SK-N-SH (cell line): Measurements from ENCODE around the gene ARHGEF28. TPM values are rescaled to one million over a fixed set of nuclear protein-coding genes. Genes with fewer than 3 reads are reported as not detected.

ENCODE experiments used
- CTCF ChIA-PET: fragments of 300-600, 350-600 bp; formaldehyde crosslinking; extraction: SDS; loops from one replicate; lab custom pipeline; 2021; lab: Yijun Ruan, JAX
- POLR2A ChIA-PET: fragments of 350-600 bp; sonication (Branson Sonifier 250); formaldehyde crosslinking; extraction: SDS; loops from one replicate; lab custom pipeline; 2020; ENCODE audit warnings: antibody characterized with exemption, inconsistent platforms; lab: Yijun Ruan, JAX
- DNase-seq: peaks from one replicate; pipeline ENCODE4 v3.0.0; 2012
- H2AFZ ChIP-seq: fragments of 200-600 bp; sonication (generic); 2 replicates; pipeline ENCODE4 v1.8.1; 2016; ENCODE audit warnings: antibody characterized with exemption, mild to moderate bottlenecking, low read depth
- H3F3A ChIP-seq: fragments of 200-600 bp; sonication (generic); replicated peaks from 2 replicates; pipeline ENCODE3; 2016; ENCODE audit warnings: antibody characterized with exemption, mild to moderate bottlenecking; ENCODE audit not compliant: insufficient read depth
- H3K27ac ChIP-seq, 2 experiments: fragments of 200-500 bp in 1 of 2; fragments of 200-600 bp in 1 of 2; sonication (Bioruptor generic) in 1 of 2; sonication (generic), shearing (Covaris generic) in 1 of 2; 2 replicates each; pipeline versions ENCODE4 v1.5.1 to v1.6.1; 2014 to 2016; ENCODE audit warnings: low read depth in 2 of 2, inconsistent platforms in 1 of 2, low read length in 1 of 2, mild to moderate bottlenecking in 1 of 2, mixed read lengths in 1 of 2
- H3K27me3 ChIP-seq: fragments of 200-600 bp; sonication (generic), shearing (Covaris generic); 2 replicates; pipeline ENCODE4 v1.6.1; 2016; ENCODE audit warnings: mixed run types; ENCODE audit not compliant: insufficient read depth
- H3K36me3 ChIP-seq, 2 experiments: fragments of 200-500 bp in 1 of 2; fragments of 200-600 bp in 1 of 2; sonication (Bioruptor generic) in 1 of 2; sonication (generic) in 1 of 2; replicated peaks in 1 of 2; 2 replicates each; pipeline versions ENCODE3 to v1.5.1; 2014 to 2016; ENCODE audit warnings: low read length in 1 of 2, mild to moderate bottlenecking in 1 of 2; ENCODE audit not compliant: insufficient read depth in 2 of 2, control insufficient read depth in 1 of 2
- H3K4me1 ChIP-seq, 2 experiments: fragments of 200-500 bp in 1 of 2; fragments of 200-600 bp in 1 of 2; sonication (Bioruptor generic) in 1 of 2; sonication (generic), shearing (Covaris generic) in 1 of 2; 2 replicates each; pipeline versions ENCODE4 v1.5.1 to v1.6.1; 2014 to 2016; ENCODE audit warnings: low read depth in 1 of 2, low read length in 1 of 2, mixed run types in 1 of 2; ENCODE audit not compliant: insufficient read depth in 2 of 2, control insufficient read depth in 1 of 2
- H3K4me2 ChIP-seq: fragments of 200-600 bp; sonication (generic), shearing (Covaris generic); 2 replicates; pipeline ENCODE4 v1.6.1; 2017; ENCODE audit warnings: mixed run types
- H3K4me3 ChIP-seq, 2 experiments: fragments of 200-500 bp in 1 of 2; fragments of 200-600 bp in 1 of 2; sonication (Bioruptor generic) in 1 of 2; sonication (generic), shearing (Covaris generic) in 1 of 2; 2 replicates each; pipeline versions ENCODE4 v1.5.1 to v1.8.1; 2014 to 2016; ENCODE audit warnings: low read depth in 2 of 2, inconsistent platforms in 1 of 2, low read length in 1 of 2, mild to moderate bottlenecking in 1 of 2, mixed read lengths in 1 of 2, moderate library complexity in 1 of 2
- H3K79me2 ChIP-seq: fragments of 200-600 bp; sonication (generic); 2 replicates; pipeline ENCODE4 v1.8.1; 2017; ENCODE audit warnings: mild to moderate bottlenecking; ENCODE audit not compliant: insufficient read depth
- H3K9ac ChIP-seq: fragments of 200-600 bp; sonication (generic); 2 replicates; pipeline ENCODE4 v1.6.1; 2017; ENCODE audit warnings: mixed run types
- H3K9me2 ChIP-seq: fragments of 200-600 bp; sonication (generic); 2 replicates; pipeline ENCODE4 v1.6.1; 2017; ENCODE audit warnings: mixed run types
- H3K9me3 ChIP-seq: fragments of 200-600 bp; sonication (generic); 2 replicates; pipeline ENCODE4 v1.6.1; 2017; ENCODE audit warnings: mixed run types, mild to moderate bottlenecking, moderate library complexity
- H4K20me1 ChIP-seq: fragments of 200-600 bp; sonication (generic); 2 replicates; pipeline ENCODE4 v1.6.1; 2017; ENCODE audit warnings: mild to moderate bottlenecking, mixed run types; ENCODE audit not compliant: insufficient read depth
- CHD2 ChIP-seq: fragments of 150-350 bp; IDR thresholded peaks from 2 replicates; pipeline ENCODE4 v1.6.1; 2018; ENCODE audit warnings: low read length; ENCODE audit not compliant: partially characterized antibody
- EP300 ChIP-seq, 2 experiments: IDR thresholded peaks; 2 replicates each; pipeline versions ENCODE4 v1.4.0 to v1.6.1; 2012; ENCODE audit warnings: borderline replicate concordance in 1 of 2, low read depth in 1 of 2, low read length in 1 of 2
- EZH2phosphoT487 ChIP-seq: fragments of 200-600 bp; sonication (generic); IDR thresholded peaks from 2 replicates; pipeline ENCODE4 v1.6.1; 2017; ENCODE audit warnings: low read depth, mixed run types, mild to moderate bottlenecking, antibody characterized with exemption, moderate library complexity, borderline replicate concordance
- FOSL2 ChIP-seq: IDR thresholded peaks from 2 replicates; pipeline ENCODE4 v1.4.0; 2012; ENCODE audit warnings: low read depth, mild to moderate bottlenecking, moderate library complexity, borderline replicate concordance
- FOXM1 ChIP-seq: IDR thresholded peaks from 2 replicates; pipeline ENCODE4 v1.4.0; 2012; ENCODE audit warnings: low read depth, mild to moderate bottlenecking
- GATA2 ChIP-seq: sonication (generic); formaldehyde crosslinking; IDR thresholded peaks from 2 replicates; pipeline ENCODE4 v1.5.0; 2020; ENCODE audit warnings: mild to moderate bottlenecking, missing genetic modification reagents
- MEF2A ChIP-seq: IDR thresholded peaks from 2 replicates; pipeline ENCODE4 v1.4.0; 2012; ENCODE audit warnings: low read depth, borderline replicate concordance
- RAD21 ChIP-seq: IDR thresholded peaks from 2 replicates; pipeline ENCODE4 v1.6.1; 2012; ENCODE audit warnings: mild to moderate bottlenecking, low read length
- RCOR1 ChIP-seq: fragments of 150-350 bp; IDR thresholded peaks from 2 replicates; pipeline ENCODE4 v1.6.1; 2017; ENCODE audit warnings: antibody characterized with exemption, low read length
- SIN3A ChIP-seq: IDR thresholded peaks from 2 replicates; pipeline ENCODE4 v1.6.1; 2012; ENCODE audit warnings: low read depth, mild to moderate bottlenecking, low read length, moderate library complexity, borderline replicate concordance
- SMC3 ChIP-seq: IDR thresholded peaks from 2 replicates; pipeline ENCODE4 v1.6.1; 2012; ENCODE audit warnings: low read depth, low read length, improper control_type of control experiment
- TAF1 ChIP-seq: IDR thresholded peaks from 2 replicates; pipeline ENCODE4 v1.6.1; 2012; ENCODE audit warnings: low read depth, mild to moderate bottlenecking, low read length, moderate library complexity, borderline replicate concordance
- TCF12 ChIP-seq: IDR thresholded peaks from 2 replicates; pipeline ENCODE4 v1.4.0; 2012
- WGBS: methylation state at CpG from one replicate; pipeline ENCODE4 v1.1.6; 2017; ENCODE audit warnings: low lambda C conversion rate; 5-methylcytosine and 5-hydroxymethylcytosine counted together
- polyA plus RNA-seq, 3 experiments: library from polyadenylated mRNA; depleted of rRNA; stranded (reverse); fragments of >200 nt; gene quantifications; 2 replicates each; pipeline ENCODE4 v1.2.3, GENCODE V29; 2012
- TF ChIP-seq, protein P1 (sequence below): fragments of 200-600 bp; sonication (generic); IDR thresholded peaks from 2 replicates; pipeline ENCODE4 v1.6.1; 2017; ENCODE audit warnings: antibody characterized with exemption, mild to moderate bottlenecking, moderate library complexity
- TF ChIP-seq, protein P2 (sequence below): fragments of 150-350 bp; IDR thresholded peaks from 2 replicates; pipeline ENCODE4 v1.6.1; 2017; ENCODE audit warnings: antibody characterized with exemption, low read length, low read depth, borderline replicate concordance
- TF ChIP-seq, protein P3 (sequence below): fragments of 150-350 bp; IDR thresholded peaks from 2 replicates; pipeline ENCODE4 v1.6.1; 2016; ENCODE audit warnings: mild to moderate bottlenecking, low read depth, low read length
- TF ChIP-seq, protein P4 (sequence below): IDR thresholded peaks from 2 replicates; pipeline ENCODE4 v1.4.0; 2012; ENCODE audit warnings: low read depth, borderline replicate concordance

Gene ARHGEF28
- polyA plus RNA-seq, 1 of the 3 experiments (the other 2 are of a cell fraction): 4.2 TPM

DNA sequence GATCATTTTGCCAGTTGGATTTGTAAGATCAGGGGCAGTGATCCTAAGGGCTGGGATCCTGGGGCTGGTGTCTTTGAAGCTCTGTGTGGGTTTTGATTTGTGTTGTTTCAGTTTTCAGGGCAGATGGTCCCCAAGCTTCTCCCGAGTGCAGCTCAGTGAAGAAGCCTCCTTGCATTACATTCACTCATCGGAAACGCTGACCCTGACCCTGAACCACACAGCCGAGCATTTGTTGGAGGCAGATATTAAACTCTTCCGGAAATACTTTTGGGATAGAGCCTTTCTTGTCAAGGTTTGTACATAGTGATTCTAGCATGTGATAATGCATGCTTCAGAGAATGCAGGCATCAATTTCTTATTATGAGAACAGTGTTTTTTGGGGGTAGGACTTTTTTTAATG is 150.4 kb downstream of the ARHGEF28 start:
- TF ChIP-seq, protein P1, sequence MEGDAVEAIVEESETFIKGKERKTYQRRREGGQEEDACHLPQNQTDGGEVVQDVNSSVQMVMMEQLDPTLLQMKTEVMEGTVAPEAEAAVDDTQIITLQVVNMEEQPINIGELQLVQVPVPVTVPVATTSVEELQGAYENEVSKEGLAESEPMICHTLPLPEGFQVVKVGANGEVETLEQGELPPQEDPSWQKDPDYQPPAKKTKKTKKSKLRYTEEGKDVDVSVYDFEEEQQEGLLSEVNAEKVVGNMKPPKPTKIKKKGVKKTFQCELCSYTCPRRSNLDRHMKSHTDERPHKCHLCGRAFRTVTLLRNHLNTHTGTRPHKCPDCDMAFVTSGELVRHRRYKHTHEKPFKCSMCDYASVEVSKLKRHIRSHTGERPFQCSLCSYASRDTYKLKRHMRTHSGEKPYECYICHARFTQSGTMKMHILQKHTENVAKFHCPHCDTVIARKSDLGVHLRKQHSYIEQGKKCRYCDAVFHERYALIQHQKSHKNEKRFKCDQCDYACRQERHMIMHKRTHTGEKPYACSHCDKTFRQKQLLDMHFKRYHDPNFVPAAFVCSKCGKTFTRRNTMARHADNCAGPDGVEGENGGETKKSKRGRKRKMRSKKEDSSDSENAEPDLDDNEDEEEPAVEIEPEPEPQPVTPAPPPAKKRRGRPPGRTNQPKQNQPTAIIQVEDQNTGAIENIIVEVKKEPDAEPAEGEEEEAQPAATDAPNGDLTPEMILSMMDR: no peak
- TF ChIP-seq, protein P2, sequence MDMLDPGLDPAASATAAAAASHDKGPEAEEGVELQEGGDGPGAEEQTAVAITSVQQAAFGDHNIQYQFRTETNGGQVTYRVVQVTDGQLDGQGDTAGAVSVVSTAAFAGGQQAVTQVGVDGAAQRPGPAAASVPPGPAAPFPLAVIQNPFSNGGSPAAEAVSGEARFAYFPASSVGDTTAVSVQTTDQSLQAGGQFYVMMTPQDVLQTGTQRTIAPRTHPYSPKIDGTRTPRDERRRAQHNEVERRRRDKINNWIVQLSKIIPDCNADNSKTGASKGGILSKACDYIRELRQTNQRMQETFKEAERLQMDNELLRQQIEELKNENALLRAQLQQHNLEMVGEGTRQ: no peak
- TF ChIP-seq TCF12: no peak
- TF ChIP-seq RAD21: no peak
- no peak for TF ChIP-seq EP300 (IDR thresholded peaks at IDR 0.05; ENCODE audit: borderline replicate concordance in 1 of 2, low read depth in 1 of 2, low read length in 1 of 2)
- no peak for TF ChIP-seq GATA2 (CRISPR knock-in tag)
- TF ChIP-seq MEF2A: no peak
- no peak for TF ChIP-seq CHD2
- no peak for TF ChIP-seq RCOR1
- Histone ChIP-seq H3K4me3 (no peak overlapping the region), H3K4me2 (no peak overlapping the region), H3K9me3 (no peaks in the 10 kb centered on the region), H3K79me2 (no peaks in the 10 kb centered on the region), H4K20me1 (no peaks in the 10 kb centered on the region), H3K27ac (no peak overlapping the region), H2AFZ (no peak overlapping the region), H3K9me2 (no peaks in the 10 kb centered on the region), H3K9ac (no peak overlapping the region), H3K4me1 (no peaks in the 10 kb centered on the region), H3K27me3 (no peaks in the 10 kb centered on the region), H3F3A (no peaks in the 10 kb centered on the region), H3K36me3 (peaks cover 0 to 8% of the 10 kb centered on the region in 2 experiments)
- no peak for DNase-seq
- CTCF ChIA-PET: interaction anchor here (3.4 kb wide), 1 partner anchor 185 kb away, joined by 19 read pairs; no protein-coding TSS in a partner anchor
- 97% methylated on average over 5 of the region's 5 CpGs for WGBS
- POLR2A ChIA-PET: no interaction called here

DNA sequence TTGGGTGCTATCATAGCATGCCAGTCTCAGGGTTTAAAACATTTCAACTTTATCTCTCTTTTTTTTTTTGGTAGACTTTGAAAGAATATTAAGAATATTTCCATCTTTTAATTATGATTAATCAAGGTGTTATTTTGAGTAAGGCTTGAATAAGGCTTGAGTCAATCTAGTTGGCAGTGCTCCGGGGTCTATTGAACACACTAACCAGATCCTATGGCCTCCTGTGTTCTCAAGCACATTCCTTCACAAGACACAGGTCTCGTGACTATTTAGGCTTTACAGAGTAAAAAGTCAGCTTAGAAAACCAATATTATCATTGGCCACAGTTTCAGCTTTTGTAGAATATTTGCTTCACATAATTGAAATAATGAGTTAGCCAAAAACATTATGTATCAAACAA is 151.2 kb downstream of the ARHGEF28 start:
- Histone ChIP-seq H3K4me2 (no peak overlapping the region), H3K9me2 (no peaks in the 10 kb centered on the region), H3K27me3 (no peaks in the 10 kb centered on the region), H3K79me2 (no peaks in the 10 kb centered on the region), H3F3A (no peaks in the 10 kb centered on the region), H3K36me3 (peaks cover 0 to 12% of the 10 kb centered on the region in 2 experiments), H3K9me3 (no peaks in the 10 kb centered on the region), H3K4me3 (no peak overlapping the region), H3K9ac (no peak overlapping the region), H3K4me1 (no peaks in the 10 kb centered on the region), H3K27ac (no peak overlapping the region), H4K20me1 (no peaks in the 10 kb centered on the region), H2AFZ (no peak overlapping the region)
- 90% methylated on average over 2 of the region's 2 CpGs for WGBS
- CTCF ChIA-PET: interaction anchor here (0.6 kb wide), 1 partner anchor 12 kb away, joined by 3 read pairs; no protein-coding TSS in a partner anchor
- DNase-seq: no peak
- POLR2A ChIA-PET: no interaction called here
- TF ChIP-seq, protein P3, sequence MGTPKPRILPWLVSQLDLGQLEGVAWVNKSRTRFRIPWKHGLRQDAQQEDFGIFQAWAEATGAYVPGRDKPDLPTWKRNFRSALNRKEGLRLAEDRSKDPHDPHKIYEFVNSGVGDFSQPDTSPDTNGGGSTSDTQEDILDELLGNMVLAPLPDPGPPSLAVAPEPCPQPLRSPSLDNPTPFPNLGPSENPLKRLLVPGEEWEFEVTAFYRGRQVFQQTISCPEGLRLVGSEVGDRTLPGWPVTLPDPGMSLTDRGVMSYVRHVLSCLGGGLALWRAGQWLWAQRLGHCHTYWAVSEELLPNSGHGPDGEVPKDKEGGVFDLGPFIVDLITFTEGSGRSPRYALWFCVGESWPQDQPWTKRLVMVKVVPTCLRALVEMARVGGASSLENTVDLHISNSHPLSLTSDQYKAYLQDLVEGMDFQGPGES: no peak
- TF ChIP-seq SMC3 (no peak), EZH2phosphoT487 (no peak), FOSL2 (no peak), EP300 (IDR thresholded peaks at IDR 0.05; ENCODE audit: borderline replicate concordance in 1 of 2, low read depth in 1 of 2, low read length in 1 of 2) (no peak), FOXM1 (no peak), TAF1 (no peak), SIN3A (no peak)
- TF ChIP-seq, protein P4, sequence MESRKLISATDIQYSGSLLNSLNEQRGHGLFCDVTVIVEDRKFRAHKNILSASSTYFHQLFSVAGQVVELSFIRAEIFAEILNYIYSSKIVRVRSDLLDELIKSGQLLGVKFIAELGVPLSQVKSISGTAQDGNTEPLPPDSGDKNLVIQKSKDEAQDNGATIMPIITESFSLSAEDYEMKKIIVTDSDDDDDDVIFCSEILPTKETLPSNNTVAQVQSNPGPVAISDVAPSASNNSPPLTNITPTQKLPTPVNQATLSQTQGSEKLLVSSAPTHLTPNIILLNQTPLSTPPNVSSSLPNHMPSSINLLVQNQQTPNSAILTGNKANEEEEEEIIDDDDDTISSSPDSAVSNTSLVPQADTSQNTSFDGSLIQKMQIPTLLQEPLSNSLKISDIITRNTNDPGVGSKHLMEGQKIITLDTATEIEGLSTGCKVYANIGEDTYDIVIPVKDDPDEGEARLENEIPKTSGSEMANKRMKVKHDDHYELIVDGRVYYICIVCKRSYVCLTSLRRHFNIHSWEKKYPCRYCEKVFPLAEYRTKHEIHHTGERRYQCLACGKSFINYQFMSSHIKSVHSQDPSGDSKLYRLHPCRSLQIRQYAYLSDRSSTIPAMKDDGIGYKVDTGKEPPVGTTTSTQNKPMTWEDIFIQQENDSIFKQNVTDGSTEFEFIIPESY: no peak
